HepG2 (cell line): ENCODE data around the gene CFAP119. TPM values are rescaled to one million over a fixed set of nuclear protein-coding genes. Genes with fewer than 3 reads are reported as not detected.

Experiments used
- GRHL1 ChIP-seq: sonication (generic); formaldehyde crosslinking; conservative IDR thresholded peaks from 2 replicates; pipeline ENCODE4 v1.8.0; 2022; ENCODE audit warnings: missing genetic modification reagents
- HINFP ChIP-seq: sonication (generic); formaldehyde crosslinking; IDR thresholded peaks from 2 replicates; pipeline ENCODE4 v1.4.0; 2020; ENCODE audit warnings: low read depth, mild to moderate bottlenecking, missing genetic modification reagents
- RBFOX2 ChIP-seq: fragments of 200-400 bp; formaldehyde crosslinking; IDR thresholded peaks from 2 replicates; pipeline ENCODE4 v1.6.1; 2017; ENCODE audit warnings: low read depth, mild to moderate bottlenecking, low read length
- STAT5B ChIP-seq: sonication (generic); formaldehyde crosslinking; IDR thresholded peaks from 2 replicates; pipeline ENCODE4 v1.4.0; 2020; ENCODE audit warnings: missing genetic modification reagents
- U2AF1 ChIP-seq: fragments of 200-400 bp; formaldehyde crosslinking; optimal IDR thresholded peaks from 2 replicates; pipeline ENCODE3; 2017; ENCODE audit warnings: mild to moderate bottlenecking, low read depth, low read length
- ZBTB20 ChIP-seq: sonication (generic); formaldehyde crosslinking; IDR thresholded peaks from 2 replicates; pipeline ENCODE4 v1.8.1; 2023; ENCODE audit warnings: missing genetic modification reagents, low read depth, mild to moderate bottlenecking, borderline replicate concordance
- ZHX2 ChIP-seq, 2 experiments: sonication (generic) in 1 of 2; formaldehyde crosslinking in 1 of 2; IDR thresholded peaks; 2 replicates each; pipeline versions ENCODE4 v1.6.1 to v1.9.0; 2014 to 2022; ENCODE audit warnings: antibody characterized with exemption in 1 of 2, borderline replicate concordance in 1 of 2, inconsistent platforms in 1 of 2, low read depth in 1 of 2, missing genetic modification reagents in 1 of 2
- ZNF512B ChIP-seq: sonication (generic); formaldehyde crosslinking; IDR thresholded peaks from 2 replicates; pipeline ENCODE4 v1.5.1; 2020; ENCODE audit warnings: missing genetic modification reagents, mild to moderate bottlenecking, borderline replicate concordance
- ZNF703 ChIP-seq: sonication (generic); formaldehyde crosslinking; IDR thresholded peaks from 2 replicates; pipeline ENCODE4 v1.5.1; 2020; ENCODE audit warnings: missing genetic modification reagents, mild to moderate bottlenecking, moderate library complexity, borderline replicate concordance
- ZSCAN9 ChIP-seq: IDR thresholded peaks from 2 replicates; pipeline ENCODE4 v1.6.1; 2016; ENCODE audit warnings: borderline replicate concordance
- polyA plus RNA-seq, 8 experiments: library from polyadenylated mRNA; depleted of rRNA in 3 of 8; stranded (reverse) in 7 of 8; unstranded in 1 of 8; fragments of >200 nt; fragmentation: Illumina TruSeq in 4 of 8; extraction: Trizol in 4 of 8; gene quantifications; 2 replicates each; pipeline versions ENCODE4 v1.2.1 to v1.2.3, GENCODE V29; 2011 to 2016; ENCODE audit warnings: low read depth in 4 of 8, missing spikeins in 1 of 8, mixed read lengths in 1 of 8; ENCODE audit not compliant: insufficient read depth in 1 of 8
- total RNA-seq, 5 experiments: library from RNA; depleted of rRNA; stranded (reverse); fragments of >200 nt; fragmentation: Illumina TruSeq; extraction: Trizol; gene quantifications; 2 replicates each; pipeline ENCODE4 v1.2.3, GENCODE V29; 2016; ENCODE audit warnings: low read depth in 1 of 5

The CFAP119 gene
- total and polyA plus RNA-seq, 2 of the 13 experiments (the other 11 are each of a cell fraction or from before 2014, with no cell fraction given): 6.4 TPM

GRCh38 chr16:30786936-30787612 lies 25.2 kb upstream of the CFAP119 start, which contains the start of gene ZNF629 (continued):
- TF ChIP-seq GRHL1: no peak
- peak; percentile 26; the same call in 1 of the 2 replicates for TF ChIP-seq STAT5B (CRISPR knock-in tag)
- TF ChIP-seq ZHX2 (IDR thresholded peaks at IDR 0.05; ENCODE audit: low read depth): peak; percentile 66; the same call in 1 of the 2 replicates
- TF ChIP-seq ZHX2 (CRISPR knock-in tag; IDR thresholded peaks at IDR 0.05; ENCODE audit: borderline replicate concordance): 0 out of 2 replicates have a peak, but pooled peaks have one; percentile 68
- TF ChIP-seq ZBTB20 (CRISPR knock-in tag): peak; percentile 70; the same call in 1 of the 2 replicates
- peak; percentile 73; the same call in 1 of the 2 replicates for TF ChIP-seq ZNF512B (CRISPR knock-in tag)
- peak; percentile 69 for TF ChIP-seq RBFOX2
- TF ChIP-seq ZNF703 (CRISPR knock-in tag): peak; percentile 94; the same call in 1 of the 2 replicates
- 0 out of 2 replicates have a peak, but pooled peaks have one; percentile 29 for TF ChIP-seq ZSCAN9 (CRISPR knock-in tag)
- TF ChIP-seq U2AF1: peak; percentile 99
- 0 out of 2 replicates have a peak, but pooled peaks have one; percentile 21 for TF ChIP-seq HINFP (CRISPR knock-in tag)
